OCI-LY7 (cell line): Measurements from ENCODE around the gene SLC6A19. TPM values are rescaled to one million over a fixed set of nuclear protein-coding genes. Genes with fewer than 3 reads are reported as not detected.

ENCODE experiments used
- BruUV-seq: library from RNA; stranded (reverse); fragments of 400-500 nt; replicated peaks from 2 replicates; lab custom pipeline; 2021; lab: Mats Ljungman, UMichigan
- CTCF ChIA-PET: fragments of 300-600 bp; sonication (Branson Sonifier 250); formaldehyde crosslinking; loops from one replicate; lab custom pipeline; 2022; ENCODE audit warnings: antibody characterized with exemption; ENCODE audit not compliant: unreplicated experiment; lab: Charles Lee
- POLR2A ChIA-PET: fragments of 300-600 bp; sonication (Branson Sonifier 250); formaldehyde crosslinking; loops from one replicate; lab custom pipeline; 2022; ENCODE audit warnings: antibody characterized with exemption; lab: Charles Lee
- DNase-seq: peaks from one replicate; pipeline ENCODE4 v3.0.0-alpha.2; 2015; ENCODE audit warnings: low spot score
- H2AFZ ChIP-seq: fragments of 200-600 bp; sonication (generic), shearing (Covaris generic); 2 replicates; pipeline ENCODE4 v1.6.1; 2014; ENCODE audit warnings: mild to moderate bottlenecking, antibody characterized with exemption, low read length, moderate library complexity
- H3K27ac ChIP-seq: fragments of 200-600 bp; sonication (generic); 2 replicates; pipeline ENCODE4 v1.5.1; 2014; ENCODE audit warnings: mixed run types, low read depth, mild to moderate bottlenecking, moderate library complexity, low read length, inconsistent platforms; ENCODE audit not compliant: poor library complexity, severe bottlenecking
- H3K36me3 ChIP-seq: fragments of 200-600 bp; sonication (generic); 2 replicates; pipeline ENCODE4 v1.6.1; 2014; ENCODE audit warnings: mild to moderate bottlenecking, antibody characterized with exemption, low read length, moderate library complexity, mixed read lengths; ENCODE audit not compliant: insufficient read depth
- H3K4me1 ChIP-seq: fragments of 200-600 bp; sonication (generic); 2 replicates; pipeline ENCODE4 v1.5.1; 2014; ENCODE audit warnings: mild to moderate bottlenecking, low read length; ENCODE audit not compliant: insufficient read depth, poor library complexity, severe bottlenecking
- H3K4me2 ChIP-seq: fragments of 200-600 bp; sonication (generic); 2 replicates; pipeline ENCODE4 v1.6.1; 2014; ENCODE audit warnings: mild to moderate bottlenecking, low read length
- H3K4me3 ChIP-seq: fragments of 200-600 bp; sonication (generic); 2 replicates; pipeline ENCODE4 v1.5.1; 2014; ENCODE audit warnings: mild to moderate bottlenecking, low read depth, low read length; ENCODE audit not compliant: poor library complexity, severe bottlenecking
- H3K79me2 ChIP-seq: fragments of 200-600 bp; sonication (generic); 2 replicates; pipeline ENCODE4 v1.6.1; 2016; ENCODE audit warnings: low read depth, mild to moderate bottlenecking, low read length, moderate library complexity, mixed read lengths; ENCODE audit not compliant: insufficient read depth
- H3K9me2 ChIP-seq: fragments of 200-600 bp; sonication (generic); 2 replicates; pipeline ENCODE4 v1.6.1; 2016; ENCODE audit warnings: mild to moderate bottlenecking, low read length, mixed read lengths; ENCODE audit not compliant: insufficient read depth
- H3K9me3 ChIP-seq: fragments of 200-600 bp; sonication (generic); 2 replicates; pipeline ENCODE4 v1.6.1; 2014; ENCODE audit warnings: mild to moderate bottlenecking, mixed run types, low read length, mixed read lengths
- H4K20me1 ChIP-seq: fragments of 200-600 bp; sonication (generic); 2 replicates; pipeline ENCODE4 v1.6.1; 2014; ENCODE audit warnings: mild to moderate bottlenecking, antibody characterized with exemption, low read length, moderate library complexity, mixed read lengths; ENCODE audit not compliant: insufficient read depth
- EZH2phosphoT487 ChIP-seq: fragments of 200-600 bp; sonication (generic); IDR thresholded peaks from 2 replicates; pipeline ENCODE4 v1.6.1; 2018; ENCODE audit warnings: low read depth, borderline replicate concordance, mild to moderate bottlenecking, mixed run types, antibody characterized with exemption, low read length, moderate library complexity, mixed read lengths
- intact Hi-C: fragments of 100-400 bp; cut with micrococcal nuclease; formaldehyde crosslinking; loops from one replicate; pipeline ENCODE4 v1.10.0; 2022; ENCODE audit not compliant: unreplicated experiment
- total RNA-seq, 2 experiments: library from RNA; depleted of rRNA in 1 of 2; stranded (reverse); fragments of >200 nt in 1 of 2; shearing (Covaris generic) in 1 of 2; gene quantifications; 2 replicates each; pipeline ENCODE4 v1.2.3, GENCODE V29; 2014 to 2022
- TF ChIP-seq, protein P1 (sequence below): fragments of 200-600 bp; sonication (generic); conservative IDR thresholded peaks from 2 replicates; pipeline ENCODE4 v1.5.1; 2014; ENCODE audit warnings: mild to moderate bottlenecking, antibody characterized with exemption, low read length, moderate library complexity, mixed read lengths

Gene SLC6A19
- total RNA-seq, 2 experiments from 2014 or later: not detected

DNA sequence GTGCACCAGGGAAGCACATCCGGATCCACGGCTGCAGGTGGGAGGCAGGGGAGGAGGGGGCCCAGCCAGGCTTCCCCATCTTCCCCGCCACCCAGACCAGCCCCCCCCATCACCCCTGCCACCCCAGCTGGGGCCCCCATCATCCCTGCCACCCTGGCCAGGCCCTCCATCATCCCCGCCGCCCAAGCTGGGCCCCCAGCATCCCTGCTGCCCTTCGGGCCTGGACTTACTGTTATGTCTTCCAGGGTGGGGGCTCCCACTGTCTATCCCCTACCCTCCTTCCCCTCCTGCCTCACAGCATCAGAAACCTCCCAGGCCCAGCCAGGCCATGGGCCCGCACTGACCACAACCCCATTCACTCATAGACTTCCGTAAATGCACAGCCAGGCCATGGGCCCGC, 51.3 kb downstream of the SLC6A19 start:
- H3K9me2 ChIP-seq: no peaks in the 10 kb centered on the region
- H3K27ac ChIP-seq: no peak overlapping the region
- H3K4me3 ChIP-seq: no peak overlapping the region
- TF ChIP-seq, protein P1, sequence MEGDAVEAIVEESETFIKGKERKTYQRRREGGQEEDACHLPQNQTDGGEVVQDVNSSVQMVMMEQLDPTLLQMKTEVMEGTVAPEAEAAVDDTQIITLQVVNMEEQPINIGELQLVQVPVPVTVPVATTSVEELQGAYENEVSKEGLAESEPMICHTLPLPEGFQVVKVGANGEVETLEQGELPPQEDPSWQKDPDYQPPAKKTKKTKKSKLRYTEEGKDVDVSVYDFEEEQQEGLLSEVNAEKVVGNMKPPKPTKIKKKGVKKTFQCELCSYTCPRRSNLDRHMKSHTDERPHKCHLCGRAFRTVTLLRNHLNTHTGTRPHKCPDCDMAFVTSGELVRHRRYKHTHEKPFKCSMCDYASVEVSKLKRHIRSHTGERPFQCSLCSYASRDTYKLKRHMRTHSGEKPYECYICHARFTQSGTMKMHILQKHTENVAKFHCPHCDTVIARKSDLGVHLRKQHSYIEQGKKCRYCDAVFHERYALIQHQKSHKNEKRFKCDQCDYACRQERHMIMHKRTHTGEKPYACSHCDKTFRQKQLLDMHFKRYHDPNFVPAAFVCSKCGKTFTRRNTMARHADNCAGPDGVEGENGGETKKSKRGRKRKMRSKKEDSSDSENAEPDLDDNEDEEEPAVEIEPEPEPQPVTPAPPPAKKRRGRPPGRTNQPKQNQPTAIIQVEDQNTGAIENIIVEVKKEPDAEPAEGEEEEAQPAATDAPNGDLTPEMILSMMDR: no peak
- no peak for TF ChIP-seq EZH2phosphoT487
- POLR2A ChIA-PET: no interaction called here
- H2AFZ ChIP-seq: no peak overlapping the region
- DNase-seq: no peak
- CTCF ChIA-PET: no interaction called here
- intact Hi-C loops: no loop called here
- no peaks in the 10 kb centered on the region for H3K79me2 ChIP-seq
- H3K9me3 ChIP-seq: no peaks in the 10 kb centered on the region
- H3K4me2 ChIP-seq: no peak overlapping the region
- peaks cover 85% of the 10 kb centered on the region for H3K36me3 ChIP-seq
- no peaks in the 10 kb centered on the region; the same call in 1 of the 2 replicates for H4K20me1 ChIP-seq
- peaks cover 23% of the 10 kb centered on the region for H3K4me1 ChIP-seq
- no TSS peak for BruUV-seq

DNA sequence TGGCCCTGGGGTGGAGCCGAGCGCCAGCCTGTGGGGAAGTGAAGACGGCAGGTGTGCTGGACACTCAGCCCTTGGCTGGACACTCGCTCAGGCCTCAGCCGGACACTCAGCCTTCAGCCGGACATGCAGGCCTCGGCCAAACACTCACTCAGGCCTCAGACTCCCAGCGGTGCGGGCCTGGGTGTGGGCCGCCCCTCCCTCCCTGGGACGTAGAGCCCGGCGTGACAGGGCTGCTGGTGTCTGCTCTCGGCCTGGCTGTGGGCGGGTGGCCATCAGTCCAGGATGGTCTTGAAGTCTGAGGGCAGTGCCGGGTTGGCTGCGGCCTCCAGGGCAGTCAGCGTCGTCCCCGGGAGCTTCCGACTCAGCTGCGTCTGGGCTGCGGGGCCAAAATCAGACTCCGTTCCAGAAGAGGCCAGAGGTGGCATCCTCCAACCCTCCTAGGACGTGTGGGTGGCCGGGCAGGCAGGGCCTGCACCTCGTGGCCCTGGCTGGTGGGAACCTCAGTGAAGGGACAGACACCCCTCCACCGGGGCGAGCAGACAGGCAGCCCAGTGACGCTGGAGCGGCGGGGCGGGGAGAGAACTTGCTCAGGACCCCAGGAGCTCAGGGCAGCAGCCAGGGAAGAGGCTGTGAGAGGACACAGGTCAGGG, 52.2 kb downstream of the SLC6A19 start:
- H3K4me3 ChIP-seq: no peak overlapping the region
- H3K9me3 ChIP-seq: no peaks in the 10 kb centered on the region
- BruUV-seq: TSS peak; percentile 59
- no peak for DNase-seq
- no peak overlapping the region for H3K4me2 ChIP-seq
- H3K9me2 ChIP-seq: no peaks in the 10 kb centered on the region
- intact Hi-C loops: no loop called here
- peaks cover 23% of the 10 kb centered on the region for H3K4me1 ChIP-seq
- H3K27ac ChIP-seq: no peak overlapping the region
- ChIA-PET CTCF (no interaction called here), POLR2A (interaction anchor here (0.6 kb wide), 1 partner anchor 225 kb away, joined by 3 read pairs; no protein-coding TSS in a partner anchor)
- no peaks in the 10 kb centered on the region for H4K20me1 ChIP-seq
- no peak overlapping the region for H2AFZ ChIP-seq
- peaks cover 87% of the 10 kb centered on the region for H3K36me3 ChIP-seq
- no peak for TF ChIP-seq EZH2phosphoT487
- TF ChIP-seq, protein P1: no peak
- H3K79me2 ChIP-seq: no peaks in the 10 kb centered on the region

DNA sequence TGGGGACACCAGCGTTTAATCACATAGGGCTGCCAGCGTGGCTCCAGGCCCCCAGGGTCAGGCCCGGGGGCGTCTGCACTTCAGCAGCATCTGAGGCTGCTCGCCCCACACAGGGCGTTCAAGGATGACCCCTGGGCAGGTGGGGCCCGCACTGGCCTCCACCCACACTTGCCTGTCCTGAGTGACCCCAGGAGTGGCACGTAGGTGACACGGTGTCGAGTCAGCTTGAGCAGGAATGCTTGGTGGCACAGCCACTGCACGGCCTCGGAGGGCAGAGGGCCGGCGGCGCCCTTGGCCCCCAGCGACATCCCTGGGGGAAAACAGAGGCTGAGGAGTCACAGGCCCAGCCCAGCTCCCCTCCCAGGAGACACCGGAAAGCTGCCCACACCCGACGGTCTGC, 52.8 kb downstream of the SLC6A19 start:
- Histone ChIP-seq H3K4me2 (no peak overlapping the region), H4K20me1 (no peaks in the 10 kb centered on the region), H3K4me1 (peaks cover 23% of the 10 kb centered on the region), H3K9me3 (no peaks in the 10 kb centered on the region), H3K4me3 (no peak overlapping the region), H3K36me3 (peaks cover 90% of the 10 kb centered on the region), H3K79me2 (no peaks in the 10 kb centered on the region), H3K9me2 (no peaks in the 10 kb centered on the region), H3K27ac (no peak overlapping the region), H2AFZ (no peak overlapping the region)
- no peak for DNase-seq
- no TSS peak for BruUV-seq
- CTCF ChIA-PET: no interaction called here
- POLR2A ChIA-PET: no interaction called here
- TF ChIP-seq, protein P1: no peak
- no peak for TF ChIP-seq EZH2phosphoT487
- intact Hi-C loops: no loop called here
